GM12891 (cell line): ENCODE results near the gene HABP2.

Experiments
- POLR2A ChIP-seq: IDR thresholded peaks from 2 replicates; pipeline ENCODE4 v1.6.1; 2011; ENCODE audit warnings: low read depth, low read length, control low read depth
- POLR2AphosphoS5 ChIP-seq: IDR thresholded peaks from 2 replicates; pipeline ENCODE4 v1.6.1; 2011; ENCODE audit warnings: low read depth, low read length, control low read depth
- TAF1 ChIP-seq: IDR thresholded peaks from 2 replicates; pipeline ENCODE4 v1.6.1; 2011; ENCODE audit warnings: low read depth, low read length, control low read depth

- TF ChIP-seq POLR2A, result no peak
- no peak for TF ChIP-seq TAF1
- TF ChIP-seq POLR2AphosphoS5, result no peak
Measured at GRCh38 chr10:113532724-113533123, 20.1 kb upstream of the HABP2 start.
